ENCODE data around the gene ZNF248. TPM values are rescaled to one million over a fixed set of nuclear protein-coding genes. Genes with fewer than 3 reads are reported as not detected.

ZNF248 gene
- total and polyA plus RNA-seq, 9 of the 15 experiments (the other 6 are each of a cell fraction or from before 2014, with no cell fraction given), result 4.5 to 16.5 (median 10.2) TPM

GRCh38 chr10:37812290-37812689, 45.1 kb downstream of the ZNF248 start:
- no peak for TF ChIP-seq ZNF507 (tag; conservative IDR thresholded peaks at IDR 0.05)
- TF ChIP-seq TFE3 (CRISPR knock-in tag; IDR thresholded peaks at IDR 0.05), result no peak
- no peak for TF ChIP-seq TRIM25 (IDR thresholded peaks at IDR 0.05; ENCODE audit: borderline replicate concordance)
- TF ChIP-seq SNIP1 (IDR thresholded peaks at IDR 0.05; ENCODE audit: low read depth), result no peak
- Histone ChIP-seq H3K9me1 (ENCODE audit: control insufficient read depth, insufficient read depth, low read length) (no peaks in the 10 kb centered on the region), H3K27ac (ENCODE audit: extremely low read depth, low read depth, low read length) (no peak overlapping the region), H4K20me1 (replicated peaks; ENCODE audit: control insufficient read depth, insufficient read depth, low read length) (no peaks in the 10 kb centered on the region), H3K27me3 (ENCODE audit: control insufficient read depth in 2 of 2, insufficient read depth in 2 of 2, low read length in 2 of 2) (no peaks in the 10 kb centered on the region), H3K9ac (ENCODE audit: insufficient read depth in 1 of 2, low read depth in 2 of 2, low read length in 2 of 2) (no peak overlapping the region), H3K36me3 (ENCODE audit: control insufficient read depth, insufficient read depth, low read length) (no peaks in the 10 kb centered on the region), H3K4me3 (no peak overlapping the region), H3K79me2 (ENCODE audit: control insufficient read depth, insufficient read depth, low read length) (no peaks in the 10 kb centered on the region), H2AFZ (ENCODE audit: low read depth, low read length) (no peak overlapping the region), H3K4me1 (replicated peaks in 1 of 2; ENCODE audit: control insufficient read depth in 2 of 2, insufficient read depth in 2 of 2, low read length in 2 of 2) (no peaks in the 10 kb centered on the region), H3K4me2 (ENCODE audit: insufficient read depth, low read length) (no peak overlapping the region), H3K9me3 (replicated peaks; ENCODE audit: control insufficient read depth, insufficient read depth, low read depth, low read length) (no peaks in the 10 kb centered on the region)
- in situ Hi-C loops (cut with MboI), result no loop called here
- FAIRE-seq (no peak), ATAC-seq (no peak), DNase-seq (ENCODE audit: extremely low read depth in 1 of 4, low spot score in 3 of 4) (no peak)
- ChIA-PET POLR2A (no interaction called here), CTCF (ENCODE audit: low intra/inter-chr PET ratio) (no interaction called here)
- 0% methylated on average over 1 of the region's 1 CpG for WGBS (ENCODE audit: insufficient coverage, low coverage, missing lambda C conversion rate)
- no TSS peak for BruUV-seq (replicated peaks)
- intact Hi-C loops (cut with micrococcal nuclease), result no loop called here
